ENCODE results near the gene SHKBP1.

The SHKBP1 gene

GRCh38 chr19:40578442-40578908, 1.8 kb downstream of the SHKBP1 start:
- Histone ChIP-seq H4K20me1 (ENCODE audit: insufficient read depth, low read length, poor library complexity, severe bottlenecking) (peaks cover 3% of the 10 kb centered on the region), H2AFZ (ENCODE audit: low read length) (no peak overlapping the region), H3K4me3 (ENCODE audit: low read length, poor library complexity, severe bottlenecking) (peak overlapping the region; percentile 94), H3K36me3 (ENCODE audit: insufficient read depth, low read length) (peaks cover 10% of the 10 kb centered on the region; the same call in 1 of the 2 replicates), H3K9me2 (replicated peaks; ENCODE audit: low read depth, low read length) (no peaks in the 10 kb centered on the region), H3K4me1 (ENCODE audit: insufficient read depth, low read length, poor library complexity, severe bottlenecking) (peaks cover 18% of the 10 kb centered on the region), H3F3A (ENCODE audit: low read depth) (no peaks in the 10 kb centered on the region), H3K27me3 (ENCODE audit: insufficient read depth, low read length, poor library complexity, severe bottlenecking) (no peaks in the 10 kb centered on the region), H3K9me3 (ENCODE audit: insufficient read depth, low read depth, low read length) (no peaks in the 10 kb centered on the region), H3K9ac (ENCODE audit: low read depth, low read length, poor library complexity, severe bottlenecking) (no peak overlapping the region), H3K79me2 (ENCODE audit: insufficient read depth, low read length) (peaks cover 17% of the 10 kb centered on the region), H3K4me2 (ENCODE audit: low read depth, low read length, poor library complexity, severe bottlenecking) (peak overlapping the region; percentile 85)
- no peak for TF ChIP-seq CTCF (conservative IDR thresholded peaks at IDR 0.05; ENCODE audit: low read length)
- TF ChIP-seq EZH2phosphoT487 (IDR thresholded peaks at IDR 0.05; ENCODE audit: borderline replicate concordance), result no peak

- H3K9ac ChIP-seq (ENCODE audit: low read depth, low read length, poor library complexity, severe bottlenecking), result no peak overlapping the region
- peaks cover 18% of the 10 kb centered on the region for H3K4me1 ChIP-seq (ENCODE audit: insufficient read depth, low read length, poor library complexity, severe bottlenecking)
- H4K20me1 ChIP-seq (ENCODE audit: insufficient read depth, low read length, poor library complexity, severe bottlenecking), result peaks cover 3% of the 10 kb centered on the region
- TF ChIP-seq CTCF (conservative IDR thresholded peaks at IDR 0.05; ENCODE audit: low read length) (no peak), EZH2phosphoT487 (IDR thresholded peaks at IDR 0.05; ENCODE audit: borderline replicate concordance) (no peak)
- peaks cover 17% of the 10 kb centered on the region for H3K79me2 ChIP-seq (ENCODE audit: insufficient read depth, low read length)
- no peak overlapping the region for H2AFZ ChIP-seq (ENCODE audit: low read length)
- no peaks in the 10 kb centered on the region for H3K9me2 ChIP-seq (replicated peaks; ENCODE audit: low read depth, low read length)
- no peaks in the 10 kb centered on the region for H3K27me3 ChIP-seq (ENCODE audit: insufficient read depth, low read length, poor library complexity, severe bottlenecking)
- H3K4me3 ChIP-seq (ENCODE audit: low read length, poor library complexity, severe bottlenecking), result no peak overlapping the region
- H3K9me3 ChIP-seq (ENCODE audit: insufficient read depth, low read depth, low read length), result no peaks in the 10 kb centered on the region
- peaks cover 10% of the 10 kb centered on the region; the same call in 1 of the 2 replicates for H3K36me3 ChIP-seq (ENCODE audit: insufficient read depth, low read length)
- H3K4me2 ChIP-seq (ENCODE audit: low read depth, low read length, poor library complexity, severe bottlenecking), result no peak overlapping the region
- H3F3A ChIP-seq (ENCODE audit: low read depth), result no peaks in the 10 kb centered on the region
These were observed 3.9 kb downstream of the SHKBP1 start for GRCh38 chr19:40580619-40581018.

GRCh38 chr19:40581531-40581930, 4.9 kb downstream of the SHKBP1 start:
- no peak overlapping the region for H2AFZ ChIP-seq (ENCODE audit: low read length)
- H3K4me3 ChIP-seq (ENCODE audit: low read length, poor library complexity, severe bottlenecking), result no peak overlapping the region
- H3K79me2 ChIP-seq (ENCODE audit: insufficient read depth, low read length), result peaks cover 17% of the 10 kb centered on the region
- TF ChIP-seq EZH2phosphoT487 (IDR thresholded peaks at IDR 0.05; ENCODE audit: borderline replicate concordance) (no peak), CTCF (conservative IDR thresholded peaks at IDR 0.05; ENCODE audit: low read length) (no peak)
- H3K27me3 ChIP-seq (ENCODE audit: insufficient read depth, low read length, poor library complexity, severe bottlenecking), result no peaks in the 10 kb centered on the region
- H3K9me2 ChIP-seq (replicated peaks; ENCODE audit: low read depth, low read length), result no peaks in the 10 kb centered on the region
- no peaks in the 10 kb centered on the region for H3K9me3 ChIP-seq (ENCODE audit: insufficient read depth, low read depth, low read length)
- no peak overlapping the region for H3K9ac ChIP-seq (ENCODE audit: low read depth, low read length, poor library complexity, severe bottlenecking)
- H3F3A ChIP-seq (ENCODE audit: low read depth), result no peaks in the 10 kb centered on the region
- H3K36me3 ChIP-seq (ENCODE audit: insufficient read depth, low read length), result peaks cover 10% of the 10 kb centered on the region; the same call in 1 of the 2 replicates
- no peak overlapping the region for H3K4me2 ChIP-seq (ENCODE audit: low read depth, low read length, poor library complexity, severe bottlenecking)
- H4K20me1 ChIP-seq (ENCODE audit: insufficient read depth, low read length, poor library complexity, severe bottlenecking), result peaks cover 3% of the 10 kb centered on the region
- H3K4me1 ChIP-seq (ENCODE audit: insufficient read depth, low read length, poor library complexity, severe bottlenecking), result peaks cover 13% of the 10 kb centered on the region
